GM19463 (cell line): Measurements from ENCODE around the gene CNTN6.

Experiments
- ATAC-seq: cut with Tn5 transposase; IDR thresholded peaks from one replicate; pipeline ENCODE4 v1.9.1; 2021; ENCODE audit warnings: mild to moderate bottlenecking, moderate library complexity; ENCODE audit not compliant: unreplicated experiment

CNTN6 gene

GRCh38 chr3:1400571-1400970 lies 307.7 kb downstream of the CNTN6 start:
- ATAC-seq: no peak

- ATAC-seq: no peak
Observed at GRCh38 chr3:1404270-1404962, 311.6 kb downstream of the CNTN6 start.

GRCh38 chr3:1406250-1406649 lies 313.4 kb downstream of the CNTN6 start:
- ATAC-seq: no peak

- ATAC-seq: peak; percentile 51
Observed at GRCh38 chr3:1421577-1421976, 328.8 kb downstream of the CNTN6 start.

- ATAC-seq: no peak
Observed at GRCh38 chr3:1423566-1424089, 330.8 kb downstream of the CNTN6 start.

GRCh38 chr3:1439395-1439794 lies 346.6 kb downstream of the CNTN6 start:
- ATAC-seq: no peak

GRCh38 chr3:1442271-1442670 lies 349.4 kb downstream of the CNTN6 start:
- no peak for ATAC-seq

GRCh38 chr3:1444195-1444594 lies 351.4 kb downstream of the CNTN6 start:
- ATAC-seq: no peak

- no peak for ATAC-seq
Observed at GRCh38 chr3:1446531-1446930, 353.7 kb downstream of the CNTN6 start.

GRCh38 chr3:1447452-1447851 lies 354.6 kb downstream of the CNTN6 start:
- no peak for ATAC-seq

GRCh38 chr3:1448443-1448842 lies 355.6 kb downstream of the CNTN6 start:
- ATAC-seq: no peak
